Stimulated activated CD8-positive, alpha-beta memory T cell treated with anti-CD3 and anti-CD28 coated beads, Interleukin-2, amount 100 ng/mL, for 48 hours (primary cell): ENCODE results near the gene MED15.

Source experiments
- DNase-seq, 2 donors: peaks; one replicate each; pipeline ENCODE4 v3.0.0-alpha.2; 2020; ENCODE audit warnings: low read depth in 2 of 2

MED15 gene

GRCh38 chr22:20624161-20624616, 116.8 kb downstream of the MED15 start:
- peak; percentile 40 to 63 for DNase-seq

GRCh38 chr22:20625270-20625669, 117.9 kb downstream of the MED15 start:
- no peak for DNase-seq

- no peak for DNase-seq
These were observed 119.4 kb downstream of the MED15 start for GRCh38 chr22:20626811-20627210.

- no peak for DNase-seq
These were observed 120.0 kb downstream of the MED15 start for GRCh38 chr22:20627432-20627831.

- no peak for DNase-seq
These were observed 120.9 kb downstream of the MED15 start for GRCh38 chr22:20628081-20628939.

GRCh38 chr22:20629401-20629800, 122.0 kb downstream of the MED15 start:
- no peak for DNase-seq

GRCh38 chr22:20630873-20631617, 123.6 kb downstream of the MED15 start:
- no peak for DNase-seq

GRCh38 chr22:20632082-20632481, 124.7 kb downstream of the MED15 start:
- no peak for DNase-seq

GRCh38 chr22:20632518-20632917, 125.1 kb downstream of the MED15 start:
- DNase-seq: no peak

- DNase-seq: no peak
These were observed 127.3 kb downstream of the MED15 start for GRCh38 chr22:20634560-20635226.

- DNase-seq: no peak
These were observed 127.8 kb downstream of the MED15 start for GRCh38 chr22:20635227-20635591.

GRCh38 chr22:20636075-20636812, 128.8 kb downstream of the MED15 start:
- no peak for DNase-seq

- DNase-seq: no peak
These were observed 129.5 kb downstream of the MED15 start for GRCh38 chr22:20636945-20637344.
